Lower leg skin (tissue), 3 donors: Measurements from ENCODE around the gene RPP40.

Source experiments
- POLR2A ChIP-seq, 2 donors: fragments of 450-650 bp; IDR thresholded peaks; one replicate each; pipeline ENCODE4 v1.6.1; 2016 to 2017; ENCODE audit warnings: antibody characterized with exemption in 2 of 2, mild to moderate bottlenecking in 1 of 2, moderate library complexity in 1 of 2
- TF ChIP-seq, protein P1 (sequence below), 3 donors: fragments of 450-650 bp; IDR thresholded peaks; one replicate each; pipeline ENCODE4 v1.5.1; 2016; ENCODE audit warnings: antibody characterized with exemption in 3 of 3, mild to moderate bottlenecking in 3 of 3, moderate library complexity in 2 of 3

DNA sequence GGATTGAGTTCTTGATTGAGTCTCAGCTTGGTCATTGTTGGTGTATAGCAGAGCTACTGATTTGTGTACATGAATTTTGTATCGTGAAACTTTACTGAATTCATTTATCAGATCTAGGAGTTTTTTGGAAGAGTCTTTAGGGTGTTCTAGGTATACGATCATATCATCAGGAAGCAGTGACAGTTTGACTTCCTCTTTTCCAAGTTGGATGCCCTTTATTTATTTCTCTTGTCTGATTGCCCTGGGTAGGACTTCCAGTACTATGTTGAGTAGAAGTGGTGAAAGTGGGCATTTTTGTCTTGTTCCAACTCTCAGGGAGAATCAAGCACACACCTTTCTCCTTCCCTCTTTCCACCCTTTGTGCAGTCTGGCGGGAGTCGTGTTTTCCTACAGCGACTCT is 26.4 kb downstream of the RPP40 start:
- TF ChIP-seq, protein P1, sequence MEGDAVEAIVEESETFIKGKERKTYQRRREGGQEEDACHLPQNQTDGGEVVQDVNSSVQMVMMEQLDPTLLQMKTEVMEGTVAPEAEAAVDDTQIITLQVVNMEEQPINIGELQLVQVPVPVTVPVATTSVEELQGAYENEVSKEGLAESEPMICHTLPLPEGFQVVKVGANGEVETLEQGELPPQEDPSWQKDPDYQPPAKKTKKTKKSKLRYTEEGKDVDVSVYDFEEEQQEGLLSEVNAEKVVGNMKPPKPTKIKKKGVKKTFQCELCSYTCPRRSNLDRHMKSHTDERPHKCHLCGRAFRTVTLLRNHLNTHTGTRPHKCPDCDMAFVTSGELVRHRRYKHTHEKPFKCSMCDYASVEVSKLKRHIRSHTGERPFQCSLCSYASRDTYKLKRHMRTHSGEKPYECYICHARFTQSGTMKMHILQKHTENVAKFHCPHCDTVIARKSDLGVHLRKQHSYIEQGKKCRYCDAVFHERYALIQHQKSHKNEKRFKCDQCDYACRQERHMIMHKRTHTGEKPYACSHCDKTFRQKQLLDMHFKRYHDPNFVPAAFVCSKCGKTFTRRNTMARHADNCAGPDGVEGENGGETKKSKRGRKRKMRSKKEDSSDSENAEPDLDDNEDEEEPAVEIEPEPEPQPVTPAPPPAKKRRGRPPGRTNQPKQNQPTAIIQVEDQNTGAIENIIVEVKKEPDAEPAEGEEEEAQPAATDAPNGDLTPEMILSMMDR (IDR thresholded peaks at IDR 0.05), result no peak
- TF ChIP-seq POLR2A (IDR thresholded peaks at IDR 0.05), result no peak
